K562 (cell line): Measurements from ENCODE around the gene LMO4. TPM values are rescaled to one million over a fixed set of nuclear protein-coding genes. Genes with fewer than 3 reads are reported as not detected.

Source experiments
- ATAC-seq: fragments of 200-7000 bp; cut with Tn5 transposase; 3 replicates; pipeline ENCODE4 v1.9.1; 2020; ENCODE audit warnings: moderate library complexity
- BruUV-seq: library from RNA; stranded (reverse); fragments of 400-500 nt; replicated peaks from 2 replicates; lab custom pipeline; 2021; lab: Mats Ljungman, UMichigan
- CTCF ChIA-PET: fragments of 300-600 bp; formaldehyde crosslinking; extraction: SDS; loops from one replicate; lab custom pipeline; 2021; ENCODE audit warnings: low intra/inter-chr PET ratio; lab: Yijun Ruan, JAX
- POLR2A ChIA-PET: fragments of 300-600, 350-650 bp; sonication (Branson Sonifier 250); formaldehyde crosslinking; extraction: SDS; loops from one replicate; lab custom pipeline; 2021; ENCODE audit warnings: antibody characterized with exemption, inconsistent platforms; lab: Yijun Ruan, JAX
- DNase-seq, 4 experiments: peaks; one replicate each; pipeline versions ENCODE4 v3.0.0 to v3.0.0-alpha.2; 2011 to 2018; ENCODE audit warnings: low spot score in 3 of 4, mixed read lengths in 3 of 4; ENCODE audit errors: extremely low read depth in 1 of 4
- FAIRE-seq: peaks from 2 replicates; lab custom pipeline; 2011; peaks lifted over from hg19 to GRCh38; lab: Jason Lieb, UNC
- H2AFZ ChIP-seq: 2 replicates; pipeline ENCODE4 v1.6.0; 2011; ENCODE audit warnings: low read depth, low read length, control low read depth, inconsistent platforms
- H3K27ac ChIP-seq: fragments of 200-600 bp; 3 replicates; pipeline ENCODE4 v1.8.0; 2011; ENCODE audit warnings: low read depth, mild to moderate bottlenecking, control low read depth, inconsistent platforms, low read length, moderate library complexity, mixed read lengths; ENCODE audit errors: extremely low read depth
- H3K27me3 ChIP-seq, 2 experiments: fragments of 300-600 bp in 1 of 2; 2 replicates in 1 of 2; 3 replicates in 1 of 2; pipeline versions ENCODE4 v1.6.0 to v1.8.0; 2011; ENCODE audit warnings: inconsistent platforms in 2 of 2, low read length in 2 of 2, mild to moderate bottlenecking in 1 of 2, mixed read lengths in 1 of 2, moderate library complexity in 1 of 2; ENCODE audit not compliant: control insufficient read depth in 2 of 2, insufficient read depth in 2 of 2
- H3K36me3 ChIP-seq: fragments of 300-600 bp; 3 replicates; pipeline ENCODE4 v1.8.0; 2011; ENCODE audit warnings: mild to moderate bottlenecking, low read length, inconsistent platforms; ENCODE audit not compliant: control insufficient read depth, insufficient read depth
- H3K4me1 ChIP-seq, 2 experiments: fragments of 200-600 bp in 1 of 2; replicated peaks in 1 of 2; 2 replicates in 1 of 2; 3 replicates in 1 of 2; pipeline versions ENCODE4 v1.5.1 to v1.8.0; 2011; ENCODE audit warnings: inconsistent platforms in 2 of 2, low read length in 2 of 2, mild to moderate bottlenecking in 1 of 2, mixed read lengths in 1 of 2, moderate library complexity in 1 of 2; ENCODE audit not compliant: control insufficient read depth in 2 of 2, insufficient read depth in 2 of 2
- H3K4me2 ChIP-seq: 2 replicates; pipeline ENCODE4 v1.6.1; 2011; ENCODE audit warnings: low read length, control low read depth, inconsistent platforms, mixed read lengths; ENCODE audit not compliant: insufficient read depth
- H3K4me3 ChIP-seq: fragments of 200-600 bp; sonication (generic), shearing (Covaris generic); 2 replicates; pipeline ENCODE4 v1.5.1; 2016; ENCODE audit warnings: control low read depth, inconsistent platforms
- H3K79me2 ChIP-seq: fragments of 200-600 bp; 3 replicates; pipeline ENCODE4 v1.8.0; 2011; ENCODE audit warnings: low read length, inconsistent platforms; ENCODE audit not compliant: control insufficient read depth, insufficient read depth
- H3K9ac ChIP-seq, 2 experiments: 2 replicates each; pipeline versions ENCODE4 v1.6.0 to v1.6.1; 2011; ENCODE audit warnings: low read depth in 2 of 2, low read length in 2 of 2, control low read depth in 1 of 2, inconsistent platforms in 1 of 2, mild to moderate bottlenecking in 1 of 2, mixed read lengths in 1 of 2; ENCODE audit not compliant: insufficient read depth in 1 of 2
- H3K9me1 ChIP-seq: one replicate; pipeline ENCODE4 v1.6.0; 2011; ENCODE audit warnings: inconsistent platforms, mild to moderate bottlenecking, low read length, moderate library complexity; ENCODE audit not compliant: control insufficient read depth, insufficient read depth
- H3K9me3 ChIP-seq: replicated peaks from 2 replicates; pipeline ENCODE4 v1.5.1; 2011; ENCODE audit warnings: low read depth, low read length, inconsistent platforms; ENCODE audit not compliant: control insufficient read depth, insufficient read depth
- H4K20me1 ChIP-seq: replicated peaks from 2 replicates; pipeline ENCODE4 v1.6.1; 2011; ENCODE audit warnings: low read length, inconsistent platforms, mixed read lengths; ENCODE audit not compliant: control insufficient read depth, insufficient read depth
- CBFB ChIP-seq: sonication (generic); formaldehyde crosslinking; IDR thresholded peaks from 2 replicates; pipeline ENCODE4 v1.4.0; 2020; ENCODE audit warnings: mild to moderate bottlenecking, missing genetic modification reagents
- ELF1 ChIP-seq: fragments of 200-800 bp; sonication (Bioruptor generic); IDR thresholded peaks from 2 replicates; pipeline ENCODE4 v1.6.1; 2016; ENCODE audit warnings: missing genetic modification characterization, missing compliant biosample characterization
- ETV5 ChIP-seq: sonication (generic); formaldehyde crosslinking; IDR thresholded peaks from 2 replicates; pipeline ENCODE4 v1.4.0; 2020; ENCODE audit warnings: low read depth, mild to moderate bottlenecking, missing genetic modification reagents
- IFI16 ChIP-seq: fragments of 250-450 bp; sonication (Bioruptor Pico); IDR thresholded peaks from 2 replicates; pipeline ENCODE4 v2.1.2; 2022; ENCODE audit warnings: mild to moderate bottlenecking, inconsistent platforms
- KAT8 ChIP-seq: fragments of 450-650 bp; IDR thresholded peaks from 2 replicates; pipeline ENCODE4 v1.6.1; 2016; ENCODE audit warnings: low read depth, mild to moderate bottlenecking
- NCOA1 ChIP-seq: fragments of 450-650 bp; IDR thresholded peaks from 2 replicates; pipeline ENCODE4 v1.6.1; 2016; ENCODE audit warnings: low read depth
- NFXL1 ChIP-seq: fragments of 450-650 bp; formaldehyde crosslinking; IDR thresholded peaks from 2 replicates; pipeline ENCODE4 v1.4.0; 2021; ENCODE audit warnings: mild to moderate bottlenecking
- PTBP1 ChIP-seq: fragments of 200-400 bp; formaldehyde crosslinking; IDR thresholded peaks from 2 replicates; pipeline ENCODE4 v1.6.1; 2017; ENCODE audit warnings: low read depth, low read length
- PTRF ChIP-seq: fragments of 450-650 bp; IDR thresholded peaks from 2 replicates; pipeline ENCODE4 v1.6.1; 2016; ENCODE audit warnings: mild to moderate bottlenecking, missing genetic modification characterization, missing compliant biosample characterization
- TAF1 ChIP-seq: IDR thresholded peaks from 2 replicates; pipeline ENCODE4 v1.6.1; 2011; ENCODE audit warnings: mild to moderate bottlenecking, low read length, moderate library complexity; ENCODE audit not compliant: insufficient read depth, control insufficient read depth, severe bottlenecking; ENCODE audit errors: extremely low read depth
- TFAM ChIP-seq: fragments of 250-450 bp; sonication (Bioruptor Pico); conservative IDR thresholded peaks from 2 replicates; pipeline ENCODE4 v1.5.0; 2021; ENCODE audit warnings: mild to moderate bottlenecking, moderate library complexity
- U2AF2 ChIP-seq: fragments of 200-400 bp; formaldehyde crosslinking; optimal IDR thresholded peaks from 2 replicates; pipeline ENCODE3; 2017; ENCODE audit warnings: low read depth, mild to moderate bottlenecking, low read length
- ZNF263 ChIP-seq: sonication (generic); formaldehyde crosslinking; IDR thresholded peaks from 2 replicates; pipeline ENCODE4 v1.8.0; 2022; ENCODE audit warnings: mild to moderate bottlenecking, missing genetic modification reagents, borderline replicate concordance
- ZNF707 ChIP-seq: fragments of 250-450 bp; sonication (Bioruptor Pico); conservative IDR thresholded peaks from 2 replicates; pipeline ENCODE4 v1.8.0; 2022; ENCODE audit warnings: inconsistent platforms, mild to moderate bottlenecking, moderate library complexity
- WGBS: fragments of 100-300 bp; shearing (Covaris generic); methylation state at CpG from one replicate; pipeline ENCODE4 v1.1.6; 2016; ENCODE audit warnings: low coverage, mixed read lengths; ENCODE audit not compliant: insufficient coverage; ENCODE audit errors: missing lambda C conversion rate; 5-methylcytosine and 5-hydroxymethylcytosine counted together
- in situ Hi-C: fragments of 300-500 bp; cut with MboI; formaldehyde crosslinking; loops from 4 replicates; pipeline ENCODE4 v1.15.0; 2018; ENCODE audit warnings: inconsistent platforms, mixed read lengths
- intact Hi-C: fragments of 100-400 bp; cut with micrococcal nuclease; formaldehyde crosslinking; loops from 2 replicates; pipeline ENCODE4 v1.14.2; 2022
- polyA plus RNA-seq, 8 experiments: library from polyadenylated mRNA; depleted of rRNA in 4 of 8; stranded (reverse) in 5 of 8; unstranded in 3 of 8; fragments of >200 nt; fragmentation: Nextera tagmentation in 2 of 8; fragmentation: Illumina TruSeq in 1 of 8; extraction: Ambion mirVana in 2 of 8; extraction: Trizol in 1 of 8; gene quantifications; 2 replicates each; pipeline versions ENCODE4 v1.2.1 to v1.2.3, GENCODE V29; 2011 to 2014; ENCODE audit warnings: inconsistent platforms in 1 of 8, missing spikeins in 1 of 8
- total RNA-seq, 7 experiments: library from RNA; depleted of rRNA in 6 of 7; stranded (reverse); fragments of >200 nt in 6 of 7; fragmentation: Illumina TruSeq in 2 of 7; extraction: Trizol in 2 of 7; gene quantifications; 2 replicates each; pipeline versions ENCODE4 v1.2.1 to v1.2.3, GENCODE V29; 2011 to 2021; ENCODE audit warnings: low replicate concordance in 1 of 7
- TF ChIP-seq, protein P1 (sequence below): fragments of 450-650 bp; formaldehyde crosslinking; IDR thresholded peaks from 2 replicates; pipeline ENCODE4 v1.4.0; 2020; ENCODE audit warnings: mild to moderate bottlenecking, mixed read lengths

The LMO4 gene
- total and polyA plus RNA-seq, 9 of the 15 experiments (the other 6 are each of a cell fraction or from before 2014, with no cell fraction given): 3.1 to 35.3 (median 22.4) TPM

DNA sequence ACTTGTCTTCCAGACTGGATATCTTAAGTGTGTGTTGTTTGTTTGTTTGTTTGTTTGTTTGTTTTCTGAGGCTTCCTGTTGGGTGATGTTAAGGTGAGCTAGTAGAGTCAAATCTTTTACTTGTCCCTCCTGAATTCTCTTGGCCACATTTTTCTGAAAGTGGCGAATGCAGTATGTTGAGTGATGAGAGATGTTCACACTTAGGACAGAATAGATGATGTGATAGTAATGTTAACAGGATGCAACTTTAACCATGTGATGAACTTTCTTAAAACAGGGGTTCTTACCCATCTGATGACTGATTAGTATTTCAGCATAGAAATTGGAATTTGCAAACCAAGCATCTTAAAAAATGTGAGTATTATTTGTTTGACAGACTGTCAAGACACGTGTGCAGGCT, 40.2 kb downstream of the LMO4 start:
- Histone ChIP-seq H3K9me1 (no peaks in the 10 kb centered on the region), H3K4me1 (peaks cover 0 to 5% of the 10 kb centered on the region in 2 experiments; a peak in 3 of 5 replicates), H3K9me3 (no peaks in the 10 kb centered on the region), H2AFZ (no peak overlapping the region), H3K27ac (no peak overlapping the region), H4K20me1 (no peaks in the 10 kb centered on the region), H3K9ac (no peak overlapping the region), H3K36me3 (no peaks in the 10 kb centered on the region), H3K27me3 (peaks cover 0 to 6% of the 10 kb centered on the region in 2 experiments; a peak in 3 of 5 replicates), H3K4me3 (no peak overlapping the region), H3K79me2 (no peaks in the 10 kb centered on the region), H3K4me2 (no peak overlapping the region)
- WGBS: 7% methylated on average over 2 of the region's 2 CpGs
- CTCF ChIA-PET: no interaction called here
- DNase-seq (no peak), ATAC-seq (no peak), FAIRE-seq (no peak)
- intact Hi-C loops: no loop called here
- no peak for TF ChIP-seq NCOA1
- TF ChIP-seq TAF1: no peak
- no peak for TF ChIP-seq PTBP1
- no peak for TF ChIP-seq ZNF263 (CRISPR knock-in tag)
- TF ChIP-seq IFI16: no peak
- no peak for TF ChIP-seq ZNF707 (CRISPR knock-in tag)
- TF ChIP-seq ELF1 (tag): no peak
- no peak for TF ChIP-seq KAT8
- TF ChIP-seq PTRF (tag): no peak
- TF ChIP-seq TFAM (CRISPR knock-in tag): no peak
- TF ChIP-seq, protein P1, sequence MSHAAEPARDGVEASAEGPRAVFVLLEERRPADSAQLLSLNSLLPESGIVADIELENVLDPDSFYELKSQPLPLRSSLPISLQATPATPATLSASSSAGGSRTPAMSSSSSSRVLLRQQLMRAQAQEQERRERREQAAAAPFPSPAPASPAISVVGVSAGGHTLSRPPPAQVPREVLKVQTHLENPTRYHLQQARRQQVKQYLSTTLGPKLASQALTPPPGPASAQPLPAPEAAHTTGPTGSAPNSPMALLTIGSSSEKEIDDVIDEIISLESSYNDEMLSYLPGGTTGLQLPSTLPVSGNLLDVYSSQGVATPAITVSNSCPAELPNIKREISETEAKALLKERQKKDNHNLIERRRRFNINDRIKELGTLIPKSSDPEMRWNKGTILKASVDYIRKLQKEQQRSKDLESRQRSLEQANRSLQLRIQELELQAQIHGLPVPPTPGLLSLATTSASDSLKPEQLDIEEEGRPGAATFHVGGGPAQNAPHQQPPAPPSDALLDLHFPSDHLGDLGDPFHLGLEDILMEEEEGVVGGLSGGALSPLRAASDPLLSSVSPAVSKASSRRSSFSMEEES: no peak
- TF ChIP-seq U2AF2: no peak
- TF ChIP-seq NFXL1 (CRISPR knock-in tag): no peak
- TF ChIP-seq ETV5 (CRISPR knock-in tag): no peak
- no peak for TF ChIP-seq CBFB (CRISPR knock-in tag)
- in situ Hi-C loops: no loop called here
- BruUV-seq: no TSS peak
- POLR2A ChIA-PET: no interaction called here
